Measurements from ENCODE around the gene PRLH.

The PRLH gene

GRCh38 chr2:237566401-237567235, at the start of gene PRLH:
PRLH (plus strand) TSS chr2:237566574; CDS start chr2:237566574, 0 bp downstream.
- DNase-seq (ENCODE audit: low read depth in 2 of 2), result no peak

DNA sequence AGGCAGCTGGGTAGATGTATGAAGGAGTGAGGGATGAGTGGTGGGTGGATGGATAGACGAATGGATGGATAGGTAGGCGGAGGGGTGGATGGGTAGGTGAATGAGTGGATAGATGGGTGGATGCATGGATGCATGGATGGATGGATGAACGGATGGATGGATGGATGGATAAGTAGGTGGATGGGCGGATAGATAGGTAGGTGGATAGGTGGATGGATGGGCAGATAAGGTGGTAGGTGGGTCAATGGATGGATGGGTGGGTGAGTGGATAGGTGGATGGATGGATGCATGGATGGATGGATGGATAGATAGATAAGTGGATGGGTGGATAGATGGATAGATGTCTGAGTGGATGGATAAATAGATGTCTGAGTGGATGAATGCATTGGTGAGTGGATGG, 49.2 kb upstream of the PRLH start:
- no peak for DNase-seq (ENCODE audit: low read depth in 2 of 2)

DNA sequence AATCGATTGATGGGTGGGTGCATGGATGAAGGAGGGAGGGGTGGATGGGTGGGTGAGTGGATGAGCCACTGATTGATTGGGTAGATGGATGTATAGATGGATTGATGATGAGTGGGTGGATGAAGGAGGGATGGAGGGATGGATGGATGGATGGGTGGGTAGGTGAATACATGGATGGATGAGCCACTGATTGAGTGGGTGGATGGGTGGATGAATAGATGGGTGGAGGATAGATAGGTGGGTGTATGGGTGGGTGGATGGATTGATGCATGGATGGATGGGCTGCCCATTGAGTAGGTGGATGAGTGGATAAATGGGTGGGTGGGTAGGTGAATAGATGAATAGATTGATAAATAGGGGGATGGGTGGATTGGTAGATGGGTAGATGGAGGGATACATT, 48.4 kb upstream of the PRLH start:
- no peak for DNase-seq (ENCODE audit: low read depth in 2 of 2)

DNA sequence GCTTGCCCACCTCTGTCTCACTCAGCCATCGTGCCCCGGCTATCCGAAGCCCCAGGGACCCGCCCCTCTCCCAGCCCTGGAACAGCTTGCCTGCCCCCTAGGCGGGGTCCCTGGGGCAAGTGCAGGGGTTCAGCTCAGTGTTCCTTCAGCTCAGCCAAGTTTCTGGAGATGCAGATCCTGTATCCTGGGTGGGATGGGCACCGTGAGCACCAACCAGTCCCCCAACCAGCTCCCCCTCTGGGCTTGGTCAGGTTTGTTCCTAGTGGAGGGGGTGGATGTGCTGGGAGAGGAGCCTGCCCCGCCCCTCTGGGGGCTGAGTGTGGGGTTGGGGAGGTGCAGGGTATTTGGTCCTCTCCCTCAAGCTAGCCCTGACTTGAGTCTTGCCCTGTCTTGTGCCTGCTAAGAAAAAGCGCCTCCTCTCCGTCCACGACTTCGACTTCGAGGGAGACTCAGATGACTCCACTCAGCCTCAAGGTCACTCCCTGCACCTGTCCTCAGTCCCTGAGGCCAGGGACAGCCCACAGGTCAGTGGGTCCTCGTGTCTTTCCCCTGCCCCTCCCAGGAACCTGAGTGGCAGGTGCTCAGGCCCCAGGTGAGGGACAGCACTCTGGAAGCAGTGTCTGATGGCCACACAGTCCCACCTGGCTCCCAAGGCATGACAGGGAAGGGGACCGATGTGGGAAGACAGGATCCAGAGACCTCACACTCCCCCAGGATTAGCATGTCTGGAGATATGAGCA, 46.7 kb upstream of the PRLH start:
- DNase-seq (ENCODE audit: low read depth in 2 of 2), result no peak

- no peak for DNase-seq (ENCODE audit: low read depth in 2 of 2)
Observed at GRCh38 chr2:237520290-237520689, 46.1 kb upstream of the PRLH start.

DNA sequence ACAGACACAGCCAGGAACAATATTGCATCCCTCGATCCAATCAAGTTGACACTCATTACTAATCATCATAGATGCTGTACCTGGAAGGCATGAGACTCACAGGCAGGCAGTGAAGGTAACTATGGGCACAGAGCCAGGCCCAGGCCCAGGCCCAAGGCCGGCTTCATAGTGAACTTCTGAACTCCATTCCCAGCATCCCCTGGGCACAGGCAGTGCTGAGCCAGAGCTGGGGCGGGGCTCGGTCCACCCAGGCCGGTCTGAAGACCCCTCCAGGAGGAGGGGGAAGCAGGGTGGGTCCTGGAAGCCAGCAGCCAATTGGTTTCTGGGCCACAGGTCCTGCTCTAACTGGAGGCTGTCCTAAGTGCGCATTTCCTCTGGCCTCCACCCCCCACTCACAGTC, 41.7 kb upstream of the PRLH start:
- DNase-seq (ENCODE audit: low read depth in 2 of 2), result no peak

- no peak for DNase-seq (ENCODE audit: low read depth in 2 of 2)
Observed at GRCh38 chr2:237525559-237526157, 40.7 kb upstream of the PRLH start.

- no peak for DNase-seq (ENCODE audit: low read depth in 2 of 2)
Observed at GRCh38 chr2:237527233-237527632, 39.1 kb upstream of the PRLH start.

DNA sequence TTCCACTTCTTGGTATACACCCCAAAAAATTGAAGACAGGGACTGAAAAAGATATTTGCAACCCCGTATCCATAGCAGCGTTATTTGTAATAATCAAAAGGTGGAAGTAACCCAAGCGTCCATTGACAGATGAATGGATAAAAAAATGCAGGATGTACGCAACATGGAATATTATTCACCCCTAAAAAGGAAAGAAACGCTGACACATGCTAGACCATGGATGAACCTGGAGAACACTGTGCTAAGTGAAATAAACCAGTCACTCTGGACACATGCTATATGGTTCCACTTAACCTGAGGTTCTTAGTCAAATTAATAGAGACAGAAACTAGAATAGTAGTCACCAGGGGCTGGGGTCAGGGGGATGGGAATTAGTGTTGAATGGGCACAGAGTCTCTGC, 38.6 kb upstream of the PRLH start:
- DNase-seq (ENCODE audit: low read depth in 2 of 2), result no peak

- no peak for DNase-seq (ENCODE audit: low read depth in 2 of 2)
Observed at GRCh38 chr2:237529452-237530402, 36.6 kb upstream of the PRLH start.

- DNase-seq (ENCODE audit: low read depth in 2 of 2), result no peak
Observed at GRCh38 chr2:237530472-237531433, 35.6 kb upstream of the PRLH start.

DNA sequence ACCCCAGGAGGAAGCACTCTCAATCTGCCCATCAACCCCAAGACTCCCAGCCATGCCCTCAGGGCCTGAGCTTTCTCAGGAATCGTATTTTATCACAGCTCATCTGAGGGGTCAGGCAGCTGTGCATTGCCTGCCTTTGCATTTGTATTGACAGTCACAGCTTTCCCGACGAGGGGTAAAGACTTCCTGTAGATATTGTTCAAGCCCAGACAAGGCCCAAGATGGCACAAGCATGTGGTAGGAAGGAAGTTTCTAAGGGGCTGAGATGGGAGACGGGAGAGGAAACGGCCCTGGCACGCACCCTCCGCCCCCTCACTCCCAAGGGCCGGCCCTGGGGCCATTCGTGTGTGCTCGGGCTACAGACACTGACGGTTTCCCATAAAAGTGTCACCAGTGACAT, 34.2 kb upstream of the PRLH start:
- no peak for DNase-seq (ENCODE audit: low read depth in 2 of 2)

- DNase-seq (ENCODE audit: low read depth in 2 of 2), result no peak
Observed at GRCh38 chr2:237533668-237534161, 32.7 kb upstream of the PRLH start.

DNA sequence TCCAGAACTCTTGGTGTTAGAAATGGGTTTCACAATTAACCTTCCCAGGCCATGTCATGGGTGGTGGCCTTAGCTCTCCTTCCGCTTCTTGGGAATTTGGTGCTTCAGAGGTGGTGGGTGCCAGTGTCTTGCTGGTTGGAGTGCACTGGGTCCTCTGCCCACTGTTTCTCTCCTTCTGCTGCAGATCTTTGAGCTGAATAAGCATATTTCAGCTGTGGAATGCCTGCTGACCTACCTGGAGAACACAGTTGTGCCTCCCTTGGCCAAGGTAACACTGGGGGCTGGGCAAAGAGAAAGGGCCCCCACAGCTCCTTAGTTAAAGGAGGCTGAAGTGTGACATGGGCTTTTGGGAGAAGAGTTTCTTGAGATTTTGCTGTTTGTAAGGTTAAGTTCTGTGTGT, 32.0 kb upstream of the PRLH start:
- no peak for DNase-seq (ENCODE audit: low read depth in 2 of 2)

DNA sequence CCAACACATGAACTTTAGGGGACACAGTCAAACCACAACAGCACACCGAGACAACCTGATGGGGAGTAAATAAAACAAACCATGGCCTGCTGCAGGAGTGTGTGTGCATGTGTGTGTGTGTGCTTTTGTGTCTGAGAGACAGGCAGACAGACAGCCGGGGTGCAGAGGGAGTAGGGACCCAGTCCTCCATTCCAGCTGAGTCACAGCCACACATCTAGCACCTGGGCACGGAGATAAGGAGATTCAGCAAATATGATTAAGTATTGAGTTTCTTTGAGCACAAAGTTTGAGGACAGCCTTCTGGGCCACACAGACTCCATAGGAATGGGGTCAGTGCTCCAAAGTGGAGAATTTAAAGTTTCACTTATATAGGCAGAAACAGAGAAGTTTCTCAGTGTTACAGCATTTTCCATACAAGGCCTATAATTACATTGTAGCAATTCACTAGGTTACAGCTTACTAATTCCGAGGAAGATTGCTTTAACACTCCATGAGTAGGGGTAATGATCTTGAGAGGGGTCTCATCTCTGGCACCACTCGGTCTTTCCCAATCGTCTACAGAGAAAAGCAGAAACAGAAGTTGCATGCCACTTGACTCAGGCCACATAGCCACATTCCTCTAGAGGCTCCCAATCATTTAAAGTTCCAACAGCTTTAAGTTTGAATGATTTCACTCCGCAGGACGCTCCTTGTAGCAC, 30.8 kb upstream of the PRLH start:
- DNase-seq (ENCODE audit: low read depth in 2 of 2), result no peak

GRCh38 chr2:237536083-237536415, 30.3 kb upstream of the PRLH start:
- DNase-seq (ENCODE audit: low read depth in 2 of 2), result no peak

- no peak for DNase-seq (ENCODE audit: low read depth in 2 of 2)
Observed at GRCh38 chr2:237536617-237537016, 29.8 kb upstream of the PRLH start.

DNA sequence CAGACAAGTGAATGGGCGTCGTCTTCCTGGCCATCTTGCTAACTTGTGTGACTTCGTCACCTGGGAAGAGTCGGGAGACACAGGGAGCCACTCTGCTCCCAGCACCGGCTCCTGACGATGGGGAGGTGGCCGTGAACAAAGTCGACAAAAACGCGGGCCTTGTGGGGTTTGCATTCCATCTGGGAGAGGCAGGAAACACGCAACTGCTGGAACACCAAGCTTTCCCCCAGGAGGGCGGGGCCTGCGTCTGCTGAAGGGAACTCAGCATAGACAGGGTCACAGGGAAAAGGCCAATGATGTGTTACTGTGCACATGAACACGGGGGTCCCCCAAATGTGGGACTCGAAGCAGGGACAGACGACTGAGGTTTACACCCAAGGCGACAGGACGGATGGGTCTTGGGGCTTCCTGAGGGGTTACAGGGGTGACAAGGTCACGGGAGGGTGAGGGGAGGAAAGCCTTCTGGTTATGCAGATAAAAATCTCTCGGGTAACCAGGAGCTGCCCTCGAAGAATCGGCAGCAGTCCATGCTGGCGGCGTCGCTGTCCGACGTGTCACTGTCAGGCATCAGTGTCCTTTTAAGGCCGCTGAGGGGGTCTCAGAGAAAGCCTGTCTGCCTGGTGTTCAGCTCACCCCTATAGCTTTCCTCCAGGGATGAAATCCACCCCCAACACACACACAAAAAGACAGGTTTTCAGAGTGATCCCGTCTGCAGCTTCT, 28.2 kb upstream of the PRLH start:
- DNase-seq (ENCODE audit: low read depth in 2 of 2), result no peak

DNA sequence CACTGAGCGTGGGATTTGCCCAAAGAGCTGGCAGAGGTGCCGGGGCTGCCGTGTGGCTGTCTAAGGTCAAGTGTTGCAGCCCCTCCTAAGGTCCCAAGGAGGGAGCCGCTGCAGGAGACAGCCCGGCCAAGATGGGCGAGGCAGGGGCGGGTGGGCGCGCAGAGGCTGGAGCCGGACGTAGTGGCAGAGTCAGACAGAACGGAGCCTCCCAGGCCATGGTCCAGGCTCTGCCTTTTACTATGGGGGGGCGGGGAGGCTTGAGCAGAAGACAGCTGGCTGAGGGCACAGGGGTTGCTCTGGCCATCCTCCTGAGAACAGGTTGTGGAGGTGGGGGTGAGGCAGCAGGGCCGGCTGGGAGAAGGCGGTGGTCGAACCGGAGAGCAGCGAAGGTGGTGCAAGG, 27.5 kb upstream of the PRLH start:
- DNase-seq (ENCODE audit: low read depth in 2 of 2), result no peak
